Mesendoderm (in vitro differentiated cells): ENCODE data around the gene LMBRD1. TPM values are rescaled to one million over a fixed set of nuclear protein-coding genes. Genes with fewer than 3 reads are reported as not detected.

Experiments used
- DNase-seq: peaks from one replicate; pipeline ENCODE4 v3.0.0; 2013
- H2AK5ac ChIP-seq: 2 replicates; pipeline ENCODE4 v1.6.1; 2013; ENCODE audit warnings: low read length, inconsistent platforms
- H2BK120ac ChIP-seq: 2 replicates; pipeline ENCODE4 v1.6.1; 2013; ENCODE audit warnings: low read depth, mild to moderate bottlenecking, low read length, moderate library complexity, mixed read lengths
- H2BK15ac ChIP-seq: replicated peaks from 2 replicates; pipeline ENCODE4 v1.6.1; 2013; ENCODE audit warnings: low read depth, mild to moderate bottlenecking, moderate library complexity
- H2BK5ac ChIP-seq: 2 replicates; pipeline ENCODE4 v1.6.1; 2013; ENCODE audit warnings: low read length, inconsistent platforms
- H3K18ac ChIP-seq: 2 replicates; pipeline ENCODE4 v1.6.1; 2013; ENCODE audit warnings: mild to moderate bottlenecking, low read length, mixed read lengths
- H3K23ac ChIP-seq: one replicate; pipeline ENCODE4 v1.6.1; 2013; ENCODE audit warnings: low read length
- H3K27ac ChIP-seq: 2 replicates; pipeline ENCODE4 v1.5.1; 2013; ENCODE audit warnings: low read depth, mild to moderate bottlenecking, inconsistent platforms, low read length, moderate library complexity
- H3K27me3 ChIP-seq: 2 replicates; pipeline ENCODE4 v1.6.1; 2013; ENCODE audit warnings: low read length, control low read depth, mild to moderate bottlenecking, inconsistent platforms; ENCODE audit not compliant: insufficient read depth, poor library complexity
- H3K36me3 ChIP-seq: 2 replicates; pipeline ENCODE4 v1.6.1; 2013; ENCODE audit warnings: low read length, inconsistent platforms; ENCODE audit not compliant: control insufficient read depth, insufficient read depth
- H3K4ac ChIP-seq: one replicate; pipeline ENCODE4 v1.6.1; 2013; ENCODE audit warnings: low read depth, mild to moderate bottlenecking, low read length, moderate library complexity
- H3K4me1 ChIP-seq: 2 replicates; pipeline ENCODE4 v1.6.1; 2013; ENCODE audit warnings: low read depth, low read length, inconsistent platforms; ENCODE audit not compliant: control insufficient read depth
- H3K4me2 ChIP-seq: 2 replicates; pipeline ENCODE4 v1.6.1; 2013; ENCODE audit warnings: low read length
- H3K4me3 ChIP-seq: 2 replicates; pipeline ENCODE4 v1.5.1; 2013; ENCODE audit warnings: mild to moderate bottlenecking, low read length
- H3K56ac ChIP-seq: one replicate; pipeline ENCODE4 v1.6.1; 2013; ENCODE audit warnings: low read length
- H3K79me1 ChIP-seq: 2 replicates; pipeline ENCODE4 v1.6.1; 2013; ENCODE audit warnings: low read length, inconsistent platforms
- H3K79me2 ChIP-seq: 2 replicates; pipeline ENCODE4 v1.6.1; 2013; ENCODE audit warnings: mild to moderate bottlenecking, low read length; ENCODE audit not compliant: control insufficient read depth, insufficient read depth
- H3K9ac ChIP-seq: 2 replicates; pipeline ENCODE4 v1.6.1; 2013; ENCODE audit warnings: low read length, inconsistent platforms
- H4K5ac ChIP-seq: one replicate; pipeline ENCODE4 v1.6.1; 2013; ENCODE audit warnings: low read length
- H4K8ac ChIP-seq: one replicate; pipeline ENCODE4 v1.6.1; 2013; ENCODE audit warnings: low read depth, mild to moderate bottlenecking, control low read depth, low read length, moderate library complexity
- WGBS: extraction: QIAGEN DNeasy Blood & Tissue Kit; methylation state at CpG from one replicate; pipeline ENCODE4 v1.1.7; 2013; ENCODE audit warnings: low lambda C conversion rate, missing lambda C conversion rate; ENCODE audit not compliant: insufficient coverage; ENCODE audit errors: extremely low coverage; 5-methylcytosine and 5-hydroxymethylcytosine counted together
- polyA plus RNA-seq, 2 experiments: library from polyadenylated mRNA; stranded (reverse); fragments of 200-250 nt; gene quantifications; one replicate each; pipeline ENCODE4 v1.2.3, GENCODE V29; 2013

Gene LMBRD1
- polyA plus RNA-seq (2013, experiment 1 of 2): 18.1 TPM
- 17.5 TPM for polyA plus RNA-seq (2013, experiment 2 of 2)

- Histone ChIP-seq H3K27ac (peak within 1 kb of the TSS; percentile 88), H2BK15ac (peak within 1 kb of the TSS; percentile 38), H3K4me1 (no peaks in the 10 kb centered on the region), H2BK120ac (no peak within 1 kb of the TSS), H3K9ac (peak within 1 kb of the TSS; percentile 75), H3K36me3 (no peaks in the 10 kb centered on the region), H4K8ac (no peak within 1 kb of the TSS), H3K4me2 (peak within 1 kb of the TSS; percentile 81), H2AK5ac (no peak within 1 kb of the TSS), H3K4ac (peak within 1 kb of the TSS; percentile 78), H3K27me3 (no peaks in the 10 kb centered on the region), H2BK5ac (no peak within 1 kb of the TSS), H3K23ac (no peak within 1 kb of the TSS), H3K79me1 (no peaks in the 10 kb centered on the region), H3K56ac (peak within 1 kb of the TSS; percentile 89), H3K4me3 (peak within 1 kb of the TSS; percentile 62), H3K79me2 (peaks cover 14% of the 10 kb centered on the region), H3K18ac (peak within 1 kb of the TSS; percentile 96), H4K5ac (peak within 1 kb of the TSS; percentile 96)
- no CpG with 5 or more reads among the region's 39 CpGs for WGBS
- DNase-seq: peak; percentile 98
These were observed at the start of gene LMBRD1 for GRCh38 chr6:69796642-69797390. LMBRD1 (minus strand) TSS chr6:69797010; CDS start chr6:69796881, 129 bp downstream.

- no peak overlapping the region for H3K23ac ChIP-seq
- H3K79me1 ChIP-seq: no peaks in the 10 kb centered on the region
- H3K27ac ChIP-seq: no peak overlapping the region
- no peak overlapping the region for H2BK5ac ChIP-seq
- no peak overlapping the region for H3K4me3 ChIP-seq
- H4K5ac ChIP-seq: no peak overlapping the region
- H3K56ac ChIP-seq: no peak overlapping the region
- H2AK5ac ChIP-seq: no peak overlapping the region
- H3K27me3 ChIP-seq: no peaks in the 10 kb centered on the region
- no peak overlapping the region for H3K18ac ChIP-seq
- no peak overlapping the region for H2BK120ac ChIP-seq
- H4K8ac ChIP-seq: no peak overlapping the region
- no peak overlapping the region for H2BK15ac ChIP-seq
- no peak for DNase-seq
- H3K36me3 ChIP-seq: no peaks in the 10 kb centered on the region
- H3K4ac ChIP-seq: no peak overlapping the region
- H3K4me1 ChIP-seq: no peaks in the 10 kb centered on the region
- no peak overlapping the region for H3K9ac ChIP-seq
- H3K4me2 ChIP-seq: no peak overlapping the region
- WGBS: no CpG with 5 or more reads among the region's 2 CpGs
- H3K79me2 ChIP-seq: no peaks in the 10 kb centered on the region
These were observed 49.5 kb upstream of the LMBRD1 start for GRCh38 chr6:69846312-69846711.

- Histone ChIP-seq H3K9ac (no peak overlapping the region), H3K79me2 (no peaks in the 10 kb centered on the region), H2BK5ac (no peak overlapping the region), H3K27me3 (no peaks in the 10 kb centered on the region), H4K8ac (no peak overlapping the region), H3K18ac (no peak overlapping the region), H4K5ac (no peak overlapping the region), H2AK5ac (no peak overlapping the region), H3K4me3 (no peak overlapping the region), H3K4ac (no peak overlapping the region), H3K56ac (no peak overlapping the region), H3K27ac (no peak overlapping the region), H3K23ac (no peak overlapping the region), H3K36me3 (no peaks in the 10 kb centered on the region), H2BK15ac (no peak overlapping the region), H3K4me2 (no peak overlapping the region), H3K4me1 (no peaks in the 10 kb centered on the region), H3K79me1 (no peaks in the 10 kb centered on the region), H2BK120ac (no peak overlapping the region)
- no peak for DNase-seq
- no CpG with 5 or more reads among the region's 1 CpG for WGBS
These were observed 46.4 kb upstream of the LMBRD1 start for GRCh38 chr6:69843189-69843588.

- no peaks in the 10 kb centered on the region for H3K4me1 ChIP-seq
- no peak overlapping the region for H3K56ac ChIP-seq
- no peaks in the 10 kb centered on the region for H3K36me3 ChIP-seq
- no peak overlapping the region for H2BK5ac ChIP-seq
- H3K18ac ChIP-seq: no peak overlapping the region
- no peak overlapping the region for H3K27ac ChIP-seq
- H2BK15ac ChIP-seq: no peak overlapping the region
- H2AK5ac ChIP-seq: no peak overlapping the region
- DNase-seq: no peak
- H3K9ac ChIP-seq: no peak overlapping the region
- no peak overlapping the region for H4K8ac ChIP-seq
- H3K4me2 ChIP-seq: no peak overlapping the region
- H3K23ac ChIP-seq: no peak overlapping the region
- WGBS: no CpG with 5 or more reads among the region's 1 CpG
- H4K5ac ChIP-seq: no peak overlapping the region
- H3K4ac ChIP-seq: no peak overlapping the region
- H3K4me3 ChIP-seq: no peak overlapping the region
- H2BK120ac ChIP-seq: no peak overlapping the region
- H3K79me1 ChIP-seq: no peaks in the 10 kb centered on the region
- H3K79me2 ChIP-seq: no peaks in the 10 kb centered on the region
- H3K27me3 ChIP-seq: no peaks in the 10 kb centered on the region
These were observed 45.1 kb upstream of the LMBRD1 start for GRCh38 chr6:69841862-69842261.

GRCh38 chr6:69835414-69836179 is 38.8 kb upstream of the LMBRD1 start:
- Histone ChIP-seq H3K4me3 (no peak overlapping the region), H4K8ac (no peak overlapping the region), H2BK120ac (no peak overlapping the region), H3K9ac (no peak overlapping the region), H3K79me2 (no peaks in the 10 kb centered on the region), H2BK15ac (no peak overlapping the region), H3K27ac (no peak overlapping the region), H3K27me3 (no peaks in the 10 kb centered on the region), H3K18ac (no peak overlapping the region), H2AK5ac (no peak overlapping the region), H3K36me3 (no peaks in the 10 kb centered on the region), H3K4ac (no peak overlapping the region), H3K4me1 (no peaks in the 10 kb centered on the region), H3K79me1 (no peaks in the 10 kb centered on the region), H3K56ac (no peak overlapping the region), H4K5ac (no peak overlapping the region), H2BK5ac (no peak overlapping the region), H3K23ac (no peak overlapping the region), H3K4me2 (no peak overlapping the region)
- DNase-seq: peak; percentile 73
- no CpG with 5 or more reads among the region's 5 CpGs for WGBS
